ENCODE measurements around the gene HDAC7. TPM values are rescaled to one million over a fixed set of nuclear protein-coding genes. Genes with fewer than 3 reads are reported as not detected.
A peak's percentile ranks its signal among the peaks of the same experiment; 100 is the strongest.
"Not testable (repeated sequence)": the region's sequence is repeated elsewhere in the genome, so short reads cannot be mapped to it uniquely, and the experiment has no call there.

HDAC7 gene
- polyA plus RNA-seq, 3 donors = 69.0 to 88.9 (median 86.4) TPM

- DNase-seq (ENCODE audit: extremely low read depth in 1 of 11, low read depth in 9 of 11, low spot score in 4 of 11) = no peak
Measured at GRCh38 chr12:47818467-47819137, 1.1 kb downstream of the HDAC7 start.

GRCh38 chr12:47818007-47818376, 1.7 kb downstream of the HDAC7 start:
- no peak for DNase-seq (ENCODE audit: extremely low read depth in 1 of 11, low read depth in 9 of 11, low spot score in 4 of 11)

- no peak for DNase-seq (ENCODE audit: extremely low read depth in 1 of 11, low read depth in 9 of 11, low spot score in 4 of 11)
Measured at GRCh38 chr12:47817272-47818006, 2.3 kb downstream of the HDAC7 start.

GRCh38 chr12:47816403-47817271, 3.1 kb downstream of the HDAC7 start:
- DNase-seq (ENCODE audit: extremely low read depth in 1 of 11, low read depth in 9 of 11, low spot score in 4 of 11) = peak in 1 of 11 donors; percentile 42

DNA sequence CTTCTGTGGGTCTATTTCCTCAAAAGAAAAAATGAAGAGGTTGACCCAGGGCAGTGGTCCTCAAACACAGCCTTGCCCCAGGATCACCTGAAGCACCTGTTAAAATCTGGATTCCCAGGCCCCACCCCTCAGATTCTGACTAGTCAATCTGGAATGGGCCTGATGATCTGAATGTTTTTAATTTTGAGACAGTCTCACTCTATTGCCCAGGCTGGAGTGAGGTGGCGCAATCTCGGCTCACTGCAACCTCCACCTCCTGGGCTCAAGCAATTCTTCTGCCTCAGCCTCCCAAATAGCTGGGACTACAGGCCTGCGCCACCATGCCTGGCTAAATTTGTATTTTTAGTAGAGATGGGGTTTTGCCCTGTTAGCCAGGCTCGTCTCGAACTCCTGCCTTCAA, 4.3 kb downstream of the HDAC7 start:
- not testable (repeated sequence) for DNase-seq (ENCODE audit: extremely low read depth in 1 of 11, low read depth in 9 of 11, low spot score in 4 of 11)

GRCh38 chr12:47814539-47815170, 5.0 kb downstream of the HDAC7 start:
- DNase-seq (ENCODE audit: extremely low read depth in 1 of 11, low read depth in 9 of 11, low spot score in 4 of 11) = no peak

DNA sequence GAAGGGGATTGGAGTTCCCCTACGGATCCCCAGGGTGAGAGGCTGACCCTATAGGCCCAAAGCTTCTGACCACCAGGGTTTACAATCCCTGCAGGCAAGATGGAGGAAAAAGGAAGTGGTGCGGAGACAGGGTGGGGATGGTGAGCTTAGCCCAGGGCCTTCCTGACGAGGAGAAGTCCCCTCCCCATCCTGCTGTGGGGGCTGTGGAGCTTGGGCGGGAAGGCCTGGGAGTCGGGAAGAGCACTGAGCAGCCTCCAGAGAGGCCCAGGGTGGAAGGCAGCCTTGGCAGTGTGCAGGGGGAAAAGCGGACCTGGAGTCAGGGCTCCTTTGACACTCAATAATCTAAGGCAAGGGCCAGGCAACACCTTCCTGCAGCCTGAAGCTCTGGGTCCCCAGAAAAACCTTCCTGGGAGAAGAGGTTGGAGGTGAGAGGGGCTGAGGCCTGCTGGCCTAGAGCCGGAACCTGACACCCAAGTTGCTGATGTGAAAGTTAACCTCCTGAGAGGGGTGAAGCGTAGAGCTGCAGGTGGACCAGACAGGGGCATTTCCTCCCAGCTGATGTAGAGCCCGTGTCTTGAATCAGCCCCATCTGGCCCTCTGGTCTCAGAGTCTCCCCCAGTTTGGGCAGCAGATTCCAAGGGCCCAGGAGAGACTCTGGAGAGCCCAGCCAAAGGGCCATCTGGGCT, 6.0 kb downstream of the HDAC7 start:
- DNase-seq (ENCODE audit: extremely low read depth in 1 of 11, low read depth in 9 of 11, low spot score in 4 of 11) = no peak

GRCh38 chr12:47812797-47813510, 6.7 kb downstream of the HDAC7 start:
- peak in 4 of 11 donors; percentile 73 to 75 (median 74) for DNase-seq (ENCODE audit: extremely low read depth in 1 of 11, low read depth in 9 of 11, low spot score in 4 of 11)

DNA sequence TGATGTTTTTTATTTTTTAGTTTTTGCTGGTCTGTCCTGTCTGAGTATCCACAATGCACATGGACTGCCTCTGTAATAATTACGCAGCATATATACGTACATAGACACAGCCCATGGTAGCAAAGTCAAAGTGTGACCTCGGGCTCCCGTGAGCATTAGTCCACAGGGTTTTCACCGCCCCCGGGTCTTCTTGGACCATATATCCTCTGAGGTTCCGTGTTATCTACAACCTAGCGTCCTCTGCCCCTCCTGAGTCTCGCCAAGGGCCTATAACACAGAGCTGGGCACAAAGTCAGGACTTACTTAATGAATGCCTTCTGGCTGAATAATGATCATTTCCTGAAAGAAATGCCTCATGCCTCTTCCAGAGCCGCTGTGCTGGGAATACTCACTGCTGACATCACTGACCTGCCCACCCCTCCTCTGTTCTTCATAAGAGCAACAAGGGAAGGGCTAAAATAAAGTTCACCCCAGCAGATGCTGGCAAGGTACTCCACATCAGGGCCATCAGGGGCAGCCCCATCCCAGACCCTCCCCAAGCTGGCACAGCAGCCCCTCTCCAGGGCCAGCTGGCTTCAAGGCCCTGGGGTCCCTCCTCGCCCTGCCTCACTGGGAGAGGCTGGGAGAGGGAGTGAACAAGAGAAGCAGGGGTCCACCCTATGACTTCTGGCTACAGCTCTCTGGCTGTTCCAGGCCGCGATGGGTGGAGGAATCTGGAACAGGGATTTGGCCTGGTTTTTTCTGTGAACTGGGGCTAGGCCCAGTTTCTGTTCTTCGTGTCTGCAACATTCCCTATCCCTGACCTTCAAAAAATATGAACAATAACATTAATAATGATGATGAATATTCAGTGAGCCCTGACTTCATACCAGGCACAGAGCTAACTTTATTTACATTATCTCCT, 7.9 kb downstream of the HDAC7 start:
- DNase-seq (ENCODE audit: extremely low read depth in 1 of 11, low read depth in 9 of 11, low spot score in 4 of 11) = no peak

GRCh38 chr12:47811072-47811396, 8.7 kb downstream of the HDAC7 start:
- no peak for DNase-seq (ENCODE audit: extremely low read depth in 1 of 11, low read depth in 9 of 11, low spot score in 4 of 11)

- DNase-seq (ENCODE audit: extremely low read depth in 1 of 11, low read depth in 9 of 11, low spot score in 4 of 11) = not testable (repeated sequence)
Measured at GRCh38 chr12:47809518-47809917, 10.2 kb downstream of the HDAC7 start.

DNA sequence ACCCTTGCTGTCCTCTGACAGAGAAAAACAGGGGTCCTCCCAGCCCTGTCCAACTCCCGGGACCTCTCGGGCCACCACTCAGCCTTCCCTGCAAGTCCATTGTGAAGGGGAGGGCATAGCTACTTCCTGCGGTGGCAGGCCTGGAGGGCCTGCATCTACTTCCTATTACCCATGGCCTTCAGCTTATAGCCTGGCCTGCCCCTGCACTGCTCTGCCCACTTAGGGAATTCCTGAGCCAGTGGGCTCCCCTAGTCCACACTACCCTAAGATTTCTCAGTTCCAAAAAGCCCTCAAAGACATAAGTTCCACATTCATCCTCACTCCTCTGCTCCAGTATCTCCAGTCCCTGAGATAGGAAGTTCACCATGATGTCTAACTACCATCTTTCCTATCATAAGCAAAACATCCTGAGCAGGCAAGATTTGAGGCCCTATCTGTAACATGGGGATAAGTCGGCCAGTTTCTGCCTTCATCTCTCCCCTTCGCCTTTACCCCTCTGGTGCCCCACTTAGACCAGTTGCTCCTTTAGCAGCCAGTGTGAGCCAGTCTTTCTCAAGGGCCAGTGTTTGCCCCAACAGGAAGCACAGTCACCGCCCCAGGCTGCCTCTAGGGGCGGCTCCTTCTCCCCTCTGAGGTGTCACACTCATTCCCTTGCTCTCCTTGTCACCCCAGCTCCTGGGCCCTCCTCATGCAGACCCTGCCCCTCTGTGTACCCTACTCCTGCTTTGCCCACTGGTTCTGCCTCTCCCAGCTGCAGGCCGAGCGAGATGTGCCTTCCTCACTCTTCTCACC, 10.9 kb downstream of the HDAC7 start:
- DNase-seq (ENCODE audit: extremely low read depth in 1 of 11, low read depth in 9 of 11, low spot score in 4 of 11) = no peak

GRCh38 chr12:47808050-47808449, 11.7 kb downstream of the HDAC7 start:
- DNase-seq (ENCODE audit: extremely low read depth in 1 of 11, low read depth in 9 of 11, low spot score in 4 of 11) = no peak

GRCh38 chr12:47807338-47807737, 12.4 kb downstream of the HDAC7 start:
- no peak for DNase-seq (ENCODE audit: extremely low read depth in 1 of 11, low read depth in 9 of 11, low spot score in 4 of 11)

- DNase-seq (ENCODE audit: extremely low read depth in 1 of 11, low read depth in 9 of 11, low spot score in 4 of 11) = no peak
Measured at GRCh38 chr12:47805417-47805816, 14.3 kb downstream of the HDAC7 start.

DNA sequence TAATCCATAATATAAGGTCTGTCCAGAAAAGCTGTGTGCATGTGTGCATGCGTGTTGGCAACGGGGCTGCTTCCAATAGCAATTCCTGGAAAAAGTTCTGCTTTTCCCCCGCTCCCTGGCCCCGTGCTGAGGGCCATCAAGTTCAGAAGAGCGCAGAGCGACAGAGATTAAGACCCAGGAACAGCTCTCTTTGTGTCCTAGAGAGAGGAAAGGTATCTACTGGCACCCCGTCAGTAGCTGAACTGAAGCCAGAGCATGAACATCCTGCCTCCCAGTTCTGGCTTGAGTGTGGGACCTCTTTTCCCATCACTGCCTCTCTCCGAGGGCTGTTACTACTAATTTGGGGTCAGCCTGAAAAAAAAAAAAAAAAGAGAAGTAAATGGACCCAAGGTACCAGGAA, 15.5 kb downstream of the HDAC7 start:
- DNase-seq (ENCODE audit: extremely low read depth in 1 of 11, low read depth in 9 of 11, low spot score in 4 of 11) = no peak

All from renal cortex interstitium (tissue), 11 donors.